ENCODE measurements around the gene PRAMEF6.
"Not testable (repeated sequence)": the region's sequence is repeated elsewhere in the genome, so short reads cannot be mapped to it uniquely, and the experiment has no call there.

The PRAMEF6 gene

DNA sequence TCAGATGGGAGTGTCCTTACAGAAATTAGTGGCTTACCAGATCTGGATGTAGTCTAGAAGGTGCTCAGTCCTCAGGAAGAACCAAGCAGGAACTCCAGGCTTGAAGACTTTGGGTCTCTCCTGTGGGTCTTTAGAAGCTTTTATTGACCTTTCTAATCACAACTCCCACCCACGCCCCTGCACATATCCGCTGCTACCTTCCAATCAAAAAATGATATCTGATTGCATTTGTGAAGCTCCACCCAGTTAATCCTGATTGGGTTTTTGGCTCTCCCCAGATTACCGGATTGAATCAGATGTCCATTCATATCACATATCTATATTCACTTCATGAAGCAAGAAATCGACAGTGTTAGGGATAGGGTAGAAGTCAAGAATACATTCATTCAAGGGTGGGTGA is at the start of gene PRAMEF6:
TSS of gene PRAMEF6 (minus strand) at position 101 of the 400 bp plus-strand sequence. CDS start 5,062 bp downstream, outside the sequence.
- not testable (repeated sequence) for DNase-seq (ENCODE audit: low read depth)

DNA sequence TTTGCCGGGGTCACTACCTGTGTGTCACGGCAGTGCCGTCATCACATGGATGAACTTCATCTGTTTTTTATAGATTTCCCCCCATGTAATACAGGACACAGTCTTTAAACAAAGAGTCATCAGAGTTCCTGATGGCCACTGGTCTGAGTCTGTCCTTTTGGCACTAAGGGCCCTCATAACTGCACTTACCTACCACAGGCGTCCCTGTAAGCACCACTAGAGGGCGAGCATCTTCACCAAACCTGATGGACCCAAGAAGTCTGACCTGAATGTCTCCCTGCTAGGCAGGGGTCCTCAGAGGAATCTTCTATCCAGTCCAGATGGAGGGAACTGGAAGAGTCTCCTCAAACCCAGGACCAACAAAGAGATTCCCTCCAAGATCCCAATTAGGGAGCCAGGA is 23.0 kb downstream of the PRAMEF6 start:
- not testable (repeated sequence) for DNase-seq (ENCODE audit: low read depth)

DNA sequence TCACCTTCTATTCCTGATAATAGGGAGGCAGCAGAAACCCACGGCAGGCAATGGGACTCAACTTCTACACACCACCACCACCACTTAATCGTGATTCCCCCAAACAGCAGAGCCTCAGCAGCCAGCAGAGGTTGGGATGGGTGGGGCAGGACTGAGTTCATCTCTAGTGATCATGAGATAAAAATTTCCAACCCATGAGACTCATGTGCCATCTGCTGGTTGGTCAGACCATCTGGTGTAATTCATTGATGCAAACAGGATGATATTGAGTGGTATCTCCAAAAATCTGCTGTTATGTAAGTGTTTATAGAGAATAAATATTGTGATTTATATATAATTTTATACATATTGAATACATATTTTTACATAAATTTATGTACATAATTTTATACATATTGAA is 25.6 kb downstream of the PRAMEF6 start:
- not testable (repeated sequence) for DNase-seq (ENCODE audit: low read depth)

DNA sequence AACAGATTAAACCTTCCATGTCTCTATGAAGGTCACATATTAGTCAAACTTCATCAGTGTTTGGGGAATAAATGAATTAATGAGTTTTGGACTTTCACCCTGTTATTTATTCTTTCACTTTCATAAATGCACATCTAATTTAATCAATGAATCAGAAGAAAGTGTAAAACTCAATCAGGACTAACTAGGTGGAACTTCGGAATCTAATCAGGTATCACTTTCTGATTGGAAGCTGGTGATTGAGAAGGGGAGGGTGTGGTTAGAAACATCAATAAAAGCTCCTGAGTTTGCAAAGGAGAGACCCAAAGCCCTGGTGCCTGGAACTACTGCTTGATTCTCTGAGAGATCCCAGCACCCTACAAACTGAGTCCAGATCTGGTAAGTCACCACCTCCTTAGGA is 31.1 kb downstream of the PRAMEF6 start, which contains the start of gene PRAMEF7:
TSS of gene PRAMEF7 (plus strand) at position 301 of the 400 bp plus-strand sequence. CDS start 1,083 bp downstream, outside the sequence.
- DNase-seq (ENCODE audit: low read depth), result not testable (repeated sequence)

DNA sequence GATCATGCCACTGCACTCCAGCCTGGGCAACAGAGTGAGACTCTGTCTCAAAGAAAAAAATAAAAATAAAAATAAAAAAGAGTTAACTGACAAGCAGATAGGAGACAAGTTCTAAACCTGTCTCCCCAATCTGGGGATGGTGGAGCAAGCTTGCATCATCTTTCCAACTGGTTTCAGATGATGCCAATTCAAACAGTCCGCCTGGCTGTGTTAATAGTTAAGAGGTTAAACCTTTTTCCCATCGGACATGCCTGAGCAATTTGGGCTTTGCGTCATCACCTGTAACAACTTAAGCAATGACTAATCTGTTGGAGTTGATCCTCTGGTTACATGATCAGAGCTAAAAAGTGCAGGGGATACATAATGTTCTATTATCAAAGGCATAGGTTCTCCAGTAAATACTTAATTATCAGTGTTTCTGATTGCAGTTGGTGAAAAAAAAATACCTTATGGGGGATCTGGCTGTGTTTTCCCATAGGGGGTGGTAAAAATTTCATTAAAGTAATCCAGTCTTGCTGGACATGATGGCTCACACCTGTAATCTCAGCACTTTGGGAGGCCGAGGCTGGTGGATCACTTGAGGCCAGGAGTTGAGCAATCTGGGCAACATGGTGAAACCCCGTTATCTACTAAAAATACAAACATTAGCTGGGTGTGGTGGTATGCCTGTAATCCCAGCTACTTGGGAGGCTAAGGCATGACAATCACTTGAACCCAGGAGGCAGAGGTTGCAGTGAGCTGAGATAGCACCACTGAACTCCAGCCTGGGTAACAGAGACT is 43.4 kb downstream of the PRAMEF6 start:
- DNase-seq (ENCODE audit: low read depth), result not testable (repeated sequence)

DNA sequence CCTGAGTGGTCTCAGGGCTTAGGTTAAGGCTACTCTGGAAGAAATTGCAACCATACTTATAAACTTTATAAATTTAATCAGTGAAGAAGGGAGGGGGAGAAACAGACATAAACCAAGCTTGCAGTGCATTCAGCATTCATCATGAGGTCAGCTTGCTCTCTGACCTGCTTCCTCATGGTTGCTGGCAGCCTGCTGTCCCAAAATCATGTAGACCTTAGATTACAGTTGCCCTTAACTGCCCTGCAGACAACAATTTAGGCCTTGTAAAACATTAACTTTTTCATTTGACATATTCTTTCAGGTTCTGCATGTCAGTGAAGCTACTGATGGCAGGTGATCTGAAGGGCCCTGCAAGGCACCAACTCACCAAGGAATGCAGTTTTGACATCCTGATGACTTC is 48.2 kb downstream of the PRAMEF6 start:
- not testable (repeated sequence) for DNase-seq (ENCODE audit: low read depth)

DNA sequence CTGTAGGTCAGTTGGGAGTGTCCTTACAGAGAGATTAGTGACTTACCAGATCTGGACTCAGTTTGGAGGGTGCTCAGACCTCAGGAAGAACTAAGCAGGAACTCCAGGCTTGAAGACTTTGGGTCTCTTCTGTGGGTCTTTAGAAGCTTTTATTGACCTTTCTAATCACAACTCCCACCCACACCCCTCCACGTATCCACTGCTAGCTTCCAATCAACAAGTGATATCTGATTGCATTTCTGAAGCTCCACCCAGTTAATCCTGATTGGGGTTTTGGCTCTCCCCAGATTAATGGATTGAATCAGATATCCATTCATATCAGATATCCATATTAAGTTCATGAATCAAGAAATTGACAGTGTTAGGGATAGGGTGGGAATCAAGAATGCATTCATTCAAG is 49.2 kb downstream of the PRAMEF6 start, which contains the start of gene PRAMEF10:
TSS of gene PRAMEF10 (minus strand) at position 101 of the 400 bp plus-strand sequence. CDS start 2,423 bp downstream, outside the sequence.
- not testable (repeated sequence) for DNase-seq (ENCODE audit: low read depth)

Data from iris pigment epithelial cell (primary cell).